ENCODE results near the gene HECA.
"Not testable (repeated sequence)": the region's sequence is repeated elsewhere in the genome, so short reads cannot be mapped to it uniquely, and the experiment has no call there.

Gene HECA

DNA sequence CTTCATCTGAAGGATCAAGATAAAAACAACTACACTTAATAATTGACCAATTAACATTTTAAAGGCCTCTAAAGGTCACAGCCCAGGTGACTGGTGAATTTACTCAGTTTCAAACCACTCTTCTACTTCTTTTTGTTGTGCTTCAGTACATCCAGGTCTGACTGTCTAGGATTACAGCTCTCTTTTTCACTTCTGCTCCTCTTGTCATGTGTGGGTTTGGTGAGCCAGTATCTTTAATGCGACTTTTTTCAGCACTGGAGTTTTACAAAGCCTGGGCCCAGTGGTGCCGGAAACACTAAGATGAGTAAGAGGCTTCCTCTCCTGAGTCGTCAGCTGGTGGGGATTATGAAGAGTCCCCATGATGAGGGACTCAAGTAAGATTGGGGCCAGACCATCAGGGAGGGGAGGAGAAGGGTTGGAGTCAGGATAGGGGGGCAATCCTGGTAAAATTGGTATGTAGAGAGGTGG, 27.0 kb downstream of the HECA start:
- no peak for FAIRE-seq

DNA sequence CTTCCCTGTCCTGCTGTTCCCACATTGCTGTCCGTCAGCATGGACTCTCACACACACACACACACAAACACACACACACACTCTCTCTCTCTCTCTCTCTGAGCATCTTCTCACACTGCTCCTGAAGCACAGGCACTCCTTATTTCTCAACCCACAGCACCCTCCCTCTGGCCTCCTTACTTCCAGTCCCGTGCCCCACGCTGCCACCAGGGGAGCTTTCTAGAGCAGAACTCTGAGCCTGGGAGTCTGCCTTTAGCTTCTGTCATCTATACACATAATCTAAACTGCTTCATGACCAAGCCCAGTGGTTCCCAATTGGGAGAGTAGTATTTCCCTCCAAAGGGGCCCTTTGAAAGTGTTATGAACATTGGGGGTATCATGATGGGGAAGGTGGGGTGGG, 29.1 kb downstream of the HECA start:
- FAIRE-seq, result no peak

DNA sequence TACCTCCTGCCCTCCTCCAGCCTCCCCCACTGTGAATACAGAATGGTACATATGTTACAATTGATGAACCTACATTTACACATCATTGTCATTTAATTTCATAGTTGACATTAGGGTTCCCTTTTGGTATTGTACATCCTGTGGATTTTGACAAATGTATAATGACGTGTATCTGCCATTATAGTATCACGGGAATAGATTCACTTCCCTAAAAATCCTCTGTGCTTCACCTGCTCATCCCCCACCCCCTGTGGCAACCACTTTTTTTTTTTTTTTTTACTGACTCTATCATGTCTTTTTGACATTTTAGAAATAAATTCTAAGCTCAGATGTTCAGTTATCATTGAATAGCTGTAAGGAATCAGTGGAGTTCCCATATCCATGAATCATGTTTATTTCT, 30.4 kb downstream of the HECA start:
- no peak for FAIRE-seq

DNA sequence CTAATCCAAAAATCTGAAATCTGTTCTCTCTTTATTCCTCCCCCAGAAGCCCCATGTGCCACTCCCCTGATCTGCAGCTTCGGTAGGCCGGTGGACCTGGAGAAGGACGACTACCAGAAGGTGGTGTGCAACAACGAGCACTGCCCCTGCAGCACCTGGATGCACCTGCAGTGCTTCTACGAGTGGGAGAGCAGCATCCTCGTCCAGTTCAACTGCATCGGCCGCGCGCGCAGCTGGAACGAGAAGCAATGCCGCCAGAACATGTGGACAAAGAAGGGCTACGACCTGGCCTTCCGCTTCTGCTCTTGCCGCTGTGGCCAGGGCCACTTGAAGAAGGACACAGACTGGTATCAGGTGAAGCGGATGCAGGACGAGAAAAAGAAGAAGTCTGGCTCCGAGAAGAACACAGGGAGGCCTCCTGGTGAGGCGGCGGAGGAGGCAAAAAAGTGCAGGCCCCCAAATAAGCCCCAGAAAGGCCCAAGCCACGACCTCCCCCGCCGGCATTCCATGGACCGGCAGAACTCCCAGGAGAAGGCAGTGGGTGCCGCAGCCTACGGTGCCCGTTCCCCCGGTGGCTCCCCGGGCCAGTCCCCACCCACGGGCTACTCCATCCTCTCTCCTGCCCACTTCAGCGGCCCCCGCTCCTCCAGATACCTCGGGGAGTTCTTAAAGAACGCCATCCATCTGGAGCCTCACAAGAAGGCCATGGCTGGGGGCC, 31.5 kb downstream of the HECA start:
- no peak for FAIRE-seq

DNA sequence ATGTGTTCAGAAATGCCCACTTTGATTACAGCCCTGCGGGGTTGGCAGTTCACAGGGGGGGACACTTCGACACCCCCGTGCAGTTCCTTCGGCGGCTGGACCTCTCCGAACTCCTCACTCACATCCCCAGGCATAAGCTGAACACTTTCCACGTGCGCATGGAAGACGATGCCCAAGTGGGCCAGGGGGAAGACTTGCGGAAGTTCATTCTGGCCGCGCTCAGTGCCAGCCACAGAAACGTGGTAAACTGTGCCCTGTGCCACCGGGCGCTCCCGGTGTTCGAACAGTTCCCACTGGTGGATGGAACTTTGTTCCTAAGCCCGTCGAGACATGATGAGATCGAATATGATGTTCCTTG, 32.1 kb downstream of the HECA start:
- FAIRE-seq, result no peak

DNA sequence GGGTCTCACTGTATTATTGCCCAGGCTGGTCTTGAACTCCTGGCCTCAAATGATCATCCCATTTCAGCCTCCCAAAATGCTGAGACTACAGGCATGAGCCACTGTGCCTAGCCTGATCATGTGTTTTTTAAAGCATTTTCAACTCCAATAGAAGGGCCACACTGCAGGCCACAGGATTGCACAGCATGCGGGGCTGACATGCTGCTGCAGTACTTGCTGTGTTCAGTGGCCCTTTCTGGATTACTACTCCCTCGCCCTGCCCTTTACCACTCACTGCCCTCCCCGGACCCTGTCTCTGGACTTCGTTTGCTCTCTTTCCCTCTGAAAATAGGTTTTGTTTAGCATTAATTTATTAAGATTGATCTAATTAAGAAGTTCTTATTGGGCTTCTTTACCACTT, 37.3 kb downstream of the HECA start:
- no peak for FAIRE-seq

DNA sequence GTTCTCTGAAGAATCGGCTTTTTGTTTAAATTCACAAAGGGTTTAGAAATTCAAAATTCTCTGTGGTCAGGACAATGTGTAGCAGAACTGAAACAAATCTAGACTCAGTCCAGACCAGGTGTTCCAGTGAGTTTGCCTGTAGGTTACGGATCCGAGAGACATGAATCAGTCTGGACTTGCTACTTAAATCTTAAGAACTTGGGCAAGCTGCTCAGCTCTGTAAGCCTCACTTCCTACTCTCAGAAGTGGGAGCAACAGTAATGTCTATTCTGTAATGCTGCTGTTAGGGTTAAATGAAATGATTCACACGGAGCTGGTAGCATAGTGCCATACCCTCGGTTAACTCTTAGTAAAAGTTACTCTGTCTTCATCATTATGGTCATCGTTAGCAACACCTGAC, 37.7 kb downstream of the HECA start:
- FAIRE-seq, result no peak

DNA sequence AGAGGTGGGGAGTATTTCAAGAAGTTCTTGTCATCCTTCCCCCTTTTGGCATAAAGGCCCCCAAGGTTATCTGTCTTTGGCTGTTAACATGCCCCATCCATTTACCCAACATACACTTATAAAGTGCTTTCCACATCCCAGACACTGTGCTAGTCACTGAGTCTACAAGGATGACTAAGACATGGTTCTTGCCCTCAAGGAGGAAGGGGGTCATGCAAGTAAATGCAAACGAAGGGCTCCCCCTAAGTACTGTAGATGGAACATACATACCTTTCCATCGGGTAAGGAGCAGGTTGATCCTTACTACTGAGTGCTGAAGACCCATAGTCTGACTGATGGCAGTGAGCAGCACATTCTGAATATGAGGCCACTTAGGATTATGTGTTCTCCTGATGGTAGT, 38.3 kb downstream of the HECA start:
- FAIRE-seq, result no peak

DNA sequence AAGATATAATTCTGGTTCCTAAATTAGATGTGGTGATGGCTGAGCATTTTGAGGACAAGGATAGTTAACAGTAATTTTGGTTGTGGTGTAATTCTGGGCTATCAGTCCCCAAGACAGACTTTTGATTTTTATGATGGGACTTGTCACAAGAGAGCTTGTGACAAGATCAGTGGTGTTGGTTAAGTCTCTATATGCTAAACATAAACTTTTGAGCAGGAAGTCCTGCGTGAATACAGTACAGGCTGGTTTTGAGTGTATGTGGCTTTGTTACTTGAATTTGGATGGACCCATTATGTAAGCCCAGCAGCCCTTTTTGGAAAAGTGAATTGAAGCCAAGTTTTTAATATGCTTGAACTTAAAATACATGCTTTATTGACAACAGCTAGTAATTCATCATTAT, 38.9 kb downstream of the HECA start:
- no peak for FAIRE-seq

DNA sequence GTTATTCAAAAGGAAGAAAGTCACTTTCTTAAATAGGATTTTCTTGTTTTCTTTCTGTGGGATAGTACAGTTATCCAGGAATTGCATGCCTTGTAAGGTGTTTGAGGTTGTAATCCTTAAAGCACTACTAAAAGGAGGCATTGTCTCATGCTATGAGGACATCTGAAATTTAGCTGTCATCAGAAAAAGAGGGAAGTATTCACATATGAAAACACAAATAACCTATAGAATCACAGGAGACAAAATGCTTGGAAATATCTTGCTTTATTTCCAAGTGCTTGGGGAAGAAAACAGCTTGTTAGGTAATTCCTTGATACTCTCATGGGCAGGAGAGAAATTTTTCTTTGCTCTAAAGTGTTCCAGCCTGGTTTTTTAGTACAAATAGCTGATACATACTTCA, 40.1 kb downstream of the HECA start:
- FAIRE-seq, result no peak

DNA sequence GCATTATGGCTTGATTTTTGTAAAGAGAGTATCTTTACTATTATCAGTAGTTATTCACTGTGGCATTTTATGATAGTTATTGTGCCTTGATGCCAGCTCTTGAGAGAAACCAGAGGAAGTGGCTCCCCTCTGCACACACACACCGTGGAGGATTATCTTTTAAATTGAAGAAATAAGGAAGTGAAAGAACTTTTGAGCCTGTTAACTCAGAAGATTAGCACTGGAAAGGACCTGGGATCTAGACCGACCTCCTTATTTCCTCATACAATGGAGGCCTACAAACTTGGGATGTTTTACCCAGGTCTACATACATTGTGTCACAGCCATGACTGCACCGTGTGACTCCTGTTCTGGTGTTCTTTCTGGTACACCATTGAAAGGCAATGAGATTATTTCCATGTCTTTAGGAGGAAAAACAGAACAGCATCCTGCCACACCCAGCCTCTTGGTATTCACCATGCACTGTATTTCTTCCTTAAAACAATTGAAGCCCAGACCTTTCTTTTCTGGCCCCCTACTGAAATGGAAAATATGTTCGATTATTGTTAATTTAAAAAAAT, 40.6 kb downstream of the HECA start:
- no peak for FAIRE-seq

DNA sequence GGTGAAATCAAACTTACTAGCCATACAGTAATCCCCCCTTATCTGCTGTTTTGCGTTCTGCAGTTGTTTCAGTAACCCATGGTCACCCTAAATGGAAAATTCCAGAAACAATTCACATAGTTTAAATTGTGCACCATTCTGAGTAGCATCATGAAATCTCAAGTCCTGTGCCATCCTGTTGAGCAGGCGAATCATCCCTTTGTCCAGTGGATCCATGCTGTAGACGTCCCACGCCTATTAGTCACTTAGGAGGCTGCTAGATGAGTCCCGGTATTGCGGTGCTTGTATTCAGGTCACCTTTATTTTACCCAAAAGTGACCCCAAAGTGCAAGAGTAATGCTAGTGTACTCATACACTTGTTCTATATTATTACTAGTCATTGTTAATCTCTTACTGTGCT, 46.4 kb downstream of the HECA start:
- no peak for FAIRE-seq

DNA sequence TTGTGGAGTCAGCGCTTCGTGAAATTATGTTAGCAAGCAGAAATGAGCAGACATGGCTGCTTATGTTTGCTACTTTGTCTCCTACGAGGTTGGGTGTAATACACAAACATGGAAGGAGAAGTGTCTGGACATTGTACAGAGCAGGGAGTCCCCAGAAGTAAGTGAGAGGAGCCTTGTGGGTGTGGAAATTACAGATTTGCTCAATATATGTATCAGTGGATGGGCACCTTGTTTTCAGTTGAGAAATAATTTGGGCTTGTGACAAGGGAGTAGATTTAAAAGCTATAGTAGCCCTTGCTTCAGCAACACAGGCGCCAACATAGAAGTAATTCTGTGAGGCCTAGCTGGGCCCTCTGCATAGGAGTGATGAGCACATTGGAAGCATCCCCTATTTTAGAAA, 49.2 kb downstream of the HECA start:
- no peak for FAIRE-seq

DNA sequence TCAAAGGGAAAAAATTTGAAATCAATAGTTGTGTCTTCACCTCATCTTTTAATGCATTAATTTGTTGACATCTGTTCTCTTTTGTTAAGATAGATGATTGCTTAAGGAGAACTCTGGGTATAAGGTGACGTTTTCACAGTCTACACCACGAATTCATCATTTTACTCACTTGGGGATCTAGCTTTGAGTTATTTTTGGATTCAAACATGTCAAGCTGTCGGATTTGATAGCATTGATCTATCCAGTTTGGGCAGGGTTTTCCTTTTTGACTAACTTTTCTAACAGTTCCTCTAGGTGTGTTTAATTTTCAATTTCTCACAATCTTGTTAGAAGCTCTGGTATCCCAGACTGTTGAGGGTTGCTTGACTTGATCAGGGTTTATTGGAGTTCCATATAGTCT, 49.6 kb downstream of the HECA start:
- no peak for FAIRE-seq

DNA sequence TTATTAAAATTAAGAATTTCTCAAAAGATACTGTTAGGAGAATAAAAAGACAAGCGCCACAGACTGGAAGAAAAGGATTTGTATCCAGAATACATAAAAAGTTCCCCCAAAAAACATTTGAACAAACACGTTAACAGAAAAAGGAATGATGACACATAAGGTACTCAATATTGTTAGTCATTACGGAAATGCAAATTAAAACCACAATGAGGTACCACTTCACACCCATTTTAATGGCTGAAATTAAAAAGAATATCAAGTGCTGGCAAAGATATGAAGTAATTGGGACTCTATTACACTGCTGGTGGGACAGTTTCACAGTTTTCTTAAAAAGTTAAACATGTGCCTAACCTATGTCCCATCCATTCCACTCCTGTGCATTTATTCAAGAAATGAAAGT, 51.4 kb downstream of the HECA start:
- FAIRE-seq, result no peak

DNA sequence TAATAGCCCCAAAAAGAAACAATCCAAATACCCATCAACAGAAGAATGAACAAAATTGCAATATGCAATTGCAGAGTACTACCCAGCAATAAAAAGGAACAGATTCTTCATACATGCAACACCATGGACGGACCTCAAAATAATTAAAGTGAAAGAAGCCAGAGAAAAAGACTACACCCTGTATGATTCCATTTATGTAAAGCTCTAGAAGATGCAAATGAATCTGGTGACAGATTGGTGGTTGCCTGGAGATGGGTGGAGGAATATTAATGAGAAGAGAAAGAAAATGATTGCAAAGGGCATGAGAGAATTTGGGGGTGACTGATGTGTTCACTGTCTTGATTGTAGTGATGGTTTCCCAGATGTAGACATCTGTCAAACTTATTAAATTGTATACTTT, 51.8 kb downstream of the HECA start:
- FAIRE-seq, result no peak

DNA sequence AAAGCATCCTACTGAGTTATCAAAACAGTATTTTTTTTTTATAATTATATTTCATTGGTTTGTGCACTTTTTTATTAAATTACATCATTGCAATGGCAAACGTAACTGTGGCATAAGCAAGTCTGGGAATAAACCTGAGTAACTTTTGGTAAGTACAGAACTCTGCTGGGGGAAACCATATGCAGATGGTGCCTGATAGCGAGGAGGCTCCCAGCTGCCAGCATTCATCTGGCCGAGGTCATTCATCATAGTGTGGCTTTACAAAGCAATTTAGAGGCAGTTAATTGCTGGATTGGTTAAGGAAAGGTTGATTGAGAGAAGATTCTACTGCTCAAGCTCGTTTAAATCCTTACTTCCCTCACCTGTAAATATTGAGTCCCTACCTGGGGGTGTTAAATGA, 52.6 kb downstream of the HECA start:
- FAIRE-seq, result no peak

DNA sequence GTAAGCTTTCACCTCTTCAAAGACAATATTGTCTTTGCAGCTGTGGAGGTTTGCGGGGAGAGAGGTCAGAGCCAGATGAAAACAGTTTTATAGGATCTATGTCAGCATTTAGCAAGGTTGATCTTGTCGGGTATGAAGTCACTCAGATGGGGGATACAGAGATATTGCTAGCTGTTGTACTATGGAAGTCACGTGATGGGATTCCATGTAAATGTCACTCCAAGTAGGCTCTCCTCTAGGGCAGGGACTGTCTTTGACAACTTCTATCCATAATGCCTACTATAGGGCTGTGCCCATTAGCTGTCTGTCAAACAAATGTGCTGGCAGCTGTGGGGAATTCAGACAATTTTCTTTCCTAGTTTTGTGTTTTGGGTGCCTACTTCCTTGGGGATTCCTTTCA, 54.8 kb downstream of the HECA start:
- FAIRE-seq, result no peak

DNA sequence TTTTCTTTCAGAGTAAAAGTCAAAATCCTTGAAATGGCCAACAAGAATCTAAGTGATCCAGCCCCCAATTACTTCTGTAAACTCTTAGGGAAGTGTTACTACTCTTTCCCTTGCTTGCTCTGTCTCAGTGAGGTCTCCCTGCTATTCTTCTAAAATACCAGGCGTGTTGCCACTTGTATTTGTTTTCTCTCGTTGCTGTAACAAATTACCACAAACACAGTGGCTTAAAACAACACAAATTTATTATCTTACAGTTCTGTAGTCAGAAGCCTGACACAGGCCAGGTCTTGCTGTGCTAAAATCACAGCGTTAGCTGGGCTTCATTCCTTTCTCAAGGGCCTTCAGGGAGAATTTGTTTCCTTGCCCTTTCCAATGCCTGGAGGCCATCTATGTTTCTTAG, 59.9 kb downstream of the HECA start:
- no peak for FAIRE-seq

DNA sequence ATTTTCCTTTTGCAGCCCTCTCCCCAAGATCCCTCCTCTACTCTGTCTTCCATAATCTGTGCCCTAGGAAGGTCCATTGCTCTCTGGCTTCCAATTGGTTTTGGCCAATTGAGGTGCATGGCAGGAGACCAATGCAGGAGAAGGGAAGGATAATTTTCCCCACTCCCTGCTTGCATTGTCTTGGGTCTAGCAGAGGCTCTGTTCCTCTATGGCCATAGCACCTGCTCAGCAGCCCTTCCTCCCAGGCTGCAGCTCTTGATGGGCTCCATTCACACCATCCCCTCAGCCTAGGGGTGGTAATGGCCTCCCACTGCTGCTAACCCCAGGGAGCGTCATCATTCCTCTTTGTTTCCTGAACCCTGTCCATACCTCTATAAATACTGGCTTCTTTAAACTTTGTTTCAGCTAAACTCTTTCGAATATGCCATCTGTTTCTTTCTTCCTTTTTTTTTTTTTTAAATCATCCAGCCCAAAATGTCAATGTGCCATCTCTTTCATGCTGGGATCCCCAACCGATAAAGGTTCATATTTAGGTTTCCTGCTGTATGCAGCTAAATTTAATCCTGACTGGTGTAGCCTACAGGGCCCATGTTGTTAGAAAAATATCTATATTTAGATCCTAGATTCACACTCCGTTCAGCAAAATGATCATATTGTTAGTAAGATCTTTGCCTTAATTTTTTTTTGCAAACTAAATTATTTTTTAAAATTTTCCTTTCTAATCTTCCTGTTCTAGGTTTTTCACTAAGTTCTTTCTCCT, 63.8 kb downstream of the HECA start:
- no peak for FAIRE-seq

DNA sequence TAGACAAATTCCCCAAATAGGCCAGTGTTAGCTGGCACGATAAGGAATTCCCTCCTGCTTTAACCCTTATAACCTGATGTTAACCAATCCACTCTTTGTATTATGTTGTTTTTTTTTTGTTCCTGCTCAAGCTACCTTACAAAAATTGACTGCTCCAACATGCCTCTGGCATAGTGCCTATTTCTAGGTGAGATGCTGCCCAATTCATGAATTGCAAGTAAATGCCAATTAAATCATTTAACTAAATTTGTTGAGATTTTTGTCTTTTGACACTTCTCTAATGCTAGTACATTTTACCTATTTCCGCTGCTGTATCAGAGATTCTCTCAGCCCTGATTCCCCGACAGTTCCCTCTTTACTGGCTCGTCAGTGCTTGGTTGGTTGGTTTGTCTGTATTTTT, 66.5 kb downstream of the HECA start:
- FAIRE-seq, result no peak

DNA sequence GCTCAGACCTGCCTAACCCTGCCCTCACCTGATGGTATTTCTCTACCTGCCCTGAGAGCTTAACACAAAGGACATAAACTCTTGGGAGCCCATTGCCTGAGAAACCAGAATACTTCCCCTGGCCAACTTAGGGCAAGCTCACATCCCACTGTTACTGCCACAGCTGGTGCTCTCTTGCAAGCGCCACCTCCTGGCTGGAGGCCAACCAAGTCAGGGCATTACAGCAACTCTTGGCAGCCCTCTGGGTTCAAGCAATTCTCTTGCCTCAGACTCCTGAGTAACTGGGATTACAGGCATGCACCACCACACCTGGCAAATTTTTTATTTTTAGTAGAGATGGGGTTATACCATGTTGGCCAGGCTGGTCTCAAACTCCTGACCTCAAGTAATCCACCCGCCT, 70.1 kb downstream of the HECA start:
- no peak for FAIRE-seq

DNA sequence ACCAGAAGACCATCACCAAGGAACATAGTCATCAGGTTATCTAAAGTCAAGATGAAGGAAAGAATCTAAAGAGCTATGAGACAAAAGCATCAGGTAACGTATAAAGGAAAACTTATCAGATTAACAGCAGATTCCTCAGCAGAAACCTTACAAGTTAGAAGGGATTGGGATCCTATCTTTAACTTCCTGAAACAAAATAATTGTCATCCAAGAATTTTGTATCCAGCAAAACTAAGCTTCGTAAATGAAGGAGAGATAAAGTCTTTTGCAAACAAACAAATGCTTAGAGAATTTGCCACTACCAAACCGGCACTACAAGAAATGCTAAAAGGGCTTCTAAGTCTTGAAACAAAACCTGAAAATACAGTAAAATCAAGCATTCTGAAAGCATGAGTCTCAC, 71.0 kb downstream of the HECA start:
- FAIRE-seq, result no peak

DNA sequence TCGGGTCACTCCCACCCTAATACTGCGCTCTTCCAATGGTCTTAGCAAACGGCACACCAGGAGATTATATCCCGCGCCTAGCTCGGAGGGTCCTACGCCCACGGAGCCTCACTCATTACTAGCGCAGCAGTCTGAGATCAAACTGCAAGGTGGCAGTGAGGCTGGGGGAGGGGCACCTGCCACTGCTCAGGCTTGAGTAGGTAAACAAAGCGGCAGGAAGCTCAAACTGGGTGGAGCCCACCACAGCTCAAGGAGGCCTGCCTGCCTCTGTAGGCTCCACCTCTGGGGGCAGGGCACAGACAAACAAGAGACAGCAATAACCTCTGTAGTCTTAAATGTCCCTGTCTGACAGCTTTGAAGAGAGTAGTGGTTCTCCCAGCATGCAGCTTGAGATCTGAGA, 75.9 kb downstream of the HECA start:
- not testable (repeated sequence) for FAIRE-seq

DNA sequence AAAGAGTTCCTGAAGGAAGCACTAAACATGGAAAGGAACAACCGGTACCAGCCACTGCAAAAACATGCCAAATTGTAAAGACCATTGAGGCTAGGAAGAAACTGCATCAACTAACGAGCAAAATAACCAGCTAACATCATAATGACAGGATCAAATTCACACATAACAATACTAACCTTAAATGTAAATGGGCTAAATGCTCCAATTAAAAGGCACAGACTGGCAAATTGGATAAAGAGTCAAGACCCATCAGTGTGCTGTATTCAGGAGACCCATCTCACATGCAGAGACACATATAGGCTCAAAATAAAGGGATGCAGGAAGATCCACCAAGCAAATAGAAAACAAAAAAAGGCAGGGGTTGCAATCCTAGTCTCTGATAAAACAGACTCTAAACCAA, 77.6 kb downstream of the HECA start:
- not testable (repeated sequence) for FAIRE-seq
